H9 (cell line): ENCODE results near the gene UBAP1. TPM values are rescaled to one million over a fixed set of nuclear protein-coding genes. Genes with fewer than 3 reads are reported as not detected.

Source experiments
- total RNA-seq: library from RNA; stranded (reverse); gene quantifications from 2 replicates; pipeline ENCODE4 v1.2.1, GENCODE V29; 2021

Gene UBAP1
- total RNA-seq, 1 experiment from 2014 or later = 32.6 TPM

Other genes starting within 250 kb of the UBAP1 start
- gene UBAP2, start 130.2 kb upstream of the UBAP1 start, total RNA-seq = 60.8 and 61.1 TPM in 2 replicates
- 32.7 and 33.6 TPM in 2 replicates for gene DCAF12, start 52.3 kb upstream of the UBAP1 start, total RNA-seq
- gene KIF24, start 150.2 kb downstream of the UBAP1 start, total RNA-seq = 3.7 and 4.0 TPM in 2 replicates
- 13.5 and 14.1 TPM in 2 replicates for gene NUDT2, start 150.5 kb downstream of the UBAP1 start, total RNA-seq
- 5.6 and 5.7 TPM in 2 replicates for gene MYORG, start 197.9 kb downstream of the UBAP1 start, total RNA-seq